HepG2 (cell line): ENCODE results near the gene KRTAP3-3. TPM values are rescaled to one million over a fixed set of nuclear protein-coding genes. Genes with fewer than 3 reads are reported as not detected.

Experiments
- CEBPG ChIP-seq: IDR thresholded peaks from 2 replicates; pipeline ENCODE4 v1.6.1; 2016
- E2F1 ChIP-seq: sonication (generic); formaldehyde crosslinking; IDR thresholded peaks from 2 replicates; pipeline ENCODE4 v1.5.0; 2020; ENCODE audit warnings: missing genetic modification reagents
- ELK4 ChIP-seq: sonication (generic); formaldehyde crosslinking; IDR thresholded peaks from 2 replicates; pipeline ENCODE4 v1.9.0; 2021; ENCODE audit warnings: missing genetic modification reagents, borderline replicate concordance
- GZF1 ChIP-seq: sonication (generic); formaldehyde crosslinking; IDR thresholded peaks from 2 replicates; pipeline ENCODE4 v1.5.1; 2020; ENCODE audit warnings: mild to moderate bottlenecking, missing genetic modification reagents
- HMG20B ChIP-seq: conservative IDR thresholded peaks from 2 replicates; pipeline ENCODE4 v1.6.1; 2016; ENCODE audit warnings: missing genetic modification reagents, missing compliant biosample characterization
- HOMEZ ChIP-seq: IDR thresholded peaks from 2 replicates; pipeline ENCODE4 v1.6.1; 2016; ENCODE audit warnings: low read depth
- PPARG ChIP-seq: conservative IDR thresholded peaks from 2 replicates; pipeline ENCODE4 v1.6.1; 2016; ENCODE audit warnings: missing biosample characterization, missing genetic modification reagents
- SMC3 ChIP-seq: IDR thresholded peaks from 2 replicates; pipeline ENCODE4 v1.6.1; 2011; ENCODE audit warnings: low read length, improper control_type of control experiment
- SRSF4 ChIP-seq: fragments of 200-400 bp; formaldehyde crosslinking; IDR thresholded peaks from one replicate; pipeline ENCODE4 v1.6.1; 2018; ENCODE audit warnings: mild to moderate bottlenecking, low read depth, low read length, moderate library complexity; ENCODE audit not compliant: poor library complexity, severe bottlenecking
- THRA ChIP-seq: sonication (generic); formaldehyde crosslinking; IDR thresholded peaks from 2 replicates; pipeline ENCODE4 v1.4.0; 2020; ENCODE audit warnings: missing genetic modification reagents, borderline replicate concordance
- ZBTB8A ChIP-seq: sonication (generic); formaldehyde crosslinking; IDR thresholded peaks from 2 replicates; pipeline ENCODE4 v1.4.0; 2020; ENCODE audit warnings: mild to moderate bottlenecking, low read depth, missing genetic modification reagents, borderline replicate concordance
- ZNF207 ChIP-seq: fragments of 450-650 bp; IDR thresholded peaks from 2 replicates; pipeline ENCODE4 v1.6.1; 2016; ENCODE audit warnings: antibody characterized with exemption, borderline replicate concordance
- ZNF878 ChIP-seq: sonication (generic); formaldehyde crosslinking; IDR thresholded peaks from 2 replicates; pipeline ENCODE4 v1.8.1; 2023; ENCODE audit warnings: mild to moderate bottlenecking, missing genetic modification reagents, moderate library complexity
- polyA plus RNA-seq, 8 experiments: library from polyadenylated mRNA; depleted of rRNA in 3 of 8; stranded (reverse) in 7 of 8; unstranded in 1 of 8; fragments of >200 nt; fragmentation: Illumina TruSeq in 4 of 8; extraction: Trizol in 4 of 8; gene quantifications; 2 replicates each; pipeline versions ENCODE4 v1.2.1 to v1.2.3, GENCODE V29; 2011 to 2016; ENCODE audit warnings: low read depth in 4 of 8, missing spikeins in 1 of 8, mixed read lengths in 1 of 8; ENCODE audit not compliant: insufficient read depth in 1 of 8
- total RNA-seq, 5 experiments: library from RNA; depleted of rRNA; stranded (reverse); fragments of >200 nt; fragmentation: Illumina TruSeq; extraction: Trizol; gene quantifications; 2 replicates each; pipeline ENCODE4 v1.2.3, GENCODE V29; 2016; ENCODE audit warnings: low read depth in 1 of 5
- TF ChIP-seq, protein P1 (sequence below): sonication (generic); formaldehyde crosslinking; IDR thresholded peaks from 2 replicates; pipeline ENCODE4 v1.4.0; 2020; ENCODE audit warnings: mild to moderate bottlenecking, low read depth, missing genetic modification reagents
- TF ChIP-seq, protein P2 (sequence below): sonication (generic); formaldehyde crosslinking; IDR thresholded peaks from 2 replicates; pipeline ENCODE4 v1.8.0; 2022; ENCODE audit warnings: low read depth, missing genetic modification reagents

The KRTAP3-3 gene
- total and polyA plus RNA-seq, 2 of the 13 experiments (the other 11 are each of a cell fraction or from before 2014, with no cell fraction given), result not detected

- TF ChIP-seq, protein P1, sequence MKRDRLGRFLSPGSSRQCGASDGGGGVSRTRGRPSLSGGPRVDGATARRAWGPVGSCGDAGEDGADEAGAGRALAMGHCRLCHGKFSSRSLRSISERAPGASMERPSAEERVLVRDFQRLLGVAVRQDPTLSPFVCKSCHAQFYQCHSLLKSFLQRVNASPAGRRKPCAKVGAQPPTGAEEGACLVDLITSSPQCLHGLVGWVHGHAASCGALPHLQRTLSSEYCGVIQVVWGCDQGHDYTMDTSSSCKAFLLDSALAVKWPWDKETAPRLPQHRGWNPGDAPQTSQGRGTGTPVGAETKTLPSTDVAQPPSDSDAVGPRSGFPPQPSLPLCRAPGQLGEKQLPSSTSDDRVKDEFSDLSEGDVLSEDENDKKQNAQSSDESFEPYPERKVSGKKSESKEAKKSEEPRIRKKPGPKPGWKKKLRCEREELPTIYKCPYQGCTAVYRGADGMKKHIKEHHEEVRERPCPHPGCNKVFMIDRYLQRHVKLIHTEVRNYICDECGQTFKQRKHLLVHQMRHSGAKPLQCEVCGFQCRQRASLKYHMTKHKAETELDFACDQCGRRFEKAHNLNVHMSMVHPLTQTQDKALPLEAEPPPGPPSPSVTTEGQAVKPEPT (CRISPR knock-in tag), result 0 out of 2 replicates have a peak, but pooled peaks have one; percentile 46
- TF ChIP-seq ZNF878 (CRISPR knock-in tag), result peak; percentile 60; the same call in 1 of the 2 replicates
- no peak for TF ChIP-seq ZNF207
- peak; percentile 98 for TF ChIP-seq HMG20B (CRISPR knock-in tag)
- peak; percentile 91 for TF ChIP-seq PPARG (CRISPR knock-in tag)
- peak; percentile 97 for TF ChIP-seq HOMEZ (CRISPR knock-in tag)
- no peak for TF ChIP-seq ZBTB8A
- no peak for TF ChIP-seq SRSF4
- peak; percentile 69 for TF ChIP-seq SMC3
- TF ChIP-seq, protein P2, sequence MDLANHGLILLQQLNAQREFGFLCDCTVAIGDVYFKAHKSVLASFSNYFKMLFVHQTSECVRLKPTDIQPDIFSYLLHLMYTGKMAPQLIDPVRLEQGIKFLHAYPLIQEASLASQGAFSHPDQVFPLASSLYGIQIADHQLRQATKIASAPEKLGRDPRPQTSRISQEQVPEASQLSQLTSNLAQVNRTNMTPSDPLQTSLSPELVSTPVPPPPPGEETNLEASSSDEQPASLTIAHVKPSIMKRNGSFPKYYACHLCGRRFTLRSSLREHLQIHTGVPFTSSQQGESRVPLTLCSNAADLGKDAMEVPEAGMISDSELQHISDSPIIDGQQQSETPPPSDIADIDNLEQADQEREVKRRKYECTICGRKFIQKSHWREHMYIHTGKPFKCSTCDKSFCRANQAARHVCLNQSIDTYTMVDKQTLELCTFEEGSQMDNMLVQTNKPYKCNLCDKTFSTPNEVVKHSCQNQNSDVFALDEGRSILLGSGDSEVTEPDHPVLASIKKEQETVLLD, result no peak
- no peak for TF ChIP-seq E2F1 (CRISPR knock-in tag)
- TF ChIP-seq ELK4 (CRISPR knock-in tag), result no peak
- peak; percentile 99 for TF ChIP-seq CEBPG (CRISPR knock-in tag)
- TF ChIP-seq GZF1 (CRISPR knock-in tag), result peak; percentile 60; the same call in 1 of the 2 replicates
- peak; percentile 99 for TF ChIP-seq THRA (CRISPR knock-in tag)
Observed at GRCh38 chr17:40956401-40957254, 37.3 kb downstream of the KRTAP3-3 start (continued).
